MM.1S (cell line): ENCODE results near the gene ADPRS.

Experiments
- DNase-seq: peaks from one replicate; pipeline ENCODE4 v3.0.0-alpha.2; 2015
- H2AFZ ChIP-seq: fragments of 300-600 bp; sonication (generic); 2 replicates; pipeline ENCODE4 v1.6.0; 2016; ENCODE audit warnings: antibody characterized with exemption, low read length
- H3F3A ChIP-seq: fragments of 300-600 bp; sonication (generic); 2 replicates; pipeline ENCODE4 v1.6.1; 2016; ENCODE audit warnings: mild to moderate bottlenecking, antibody characterized with exemption, low read length, moderate library complexity, mixed read lengths; ENCODE audit not compliant: insufficient read depth
- H3K27ac ChIP-seq: fragments of 300-600 bp; sonication (generic); 2 replicates; pipeline ENCODE4 v1.5.1; 2016; ENCODE audit warnings: mild to moderate bottlenecking, low read length
- H3K27me3 ChIP-seq: fragments of 300-600 bp; sonication (generic); replicated peaks from 2 replicates; pipeline ENCODE4 v1.6.0; 2016; ENCODE audit warnings: low read length; ENCODE audit not compliant: insufficient read depth
- H3K36me3 ChIP-seq: fragments of 300-600 bp; sonication (generic); replicated peaks from 2 replicates; pipeline ENCODE4 v1.6.1; 2016; ENCODE audit warnings: mild to moderate bottlenecking, low read length, mixed read lengths; ENCODE audit not compliant: insufficient read depth
- H3K4me1 ChIP-seq: fragments of 300-600 bp; sonication (generic); 2 replicates; pipeline ENCODE4 v1.6.1; 2016; ENCODE audit warnings: low read length, mixed read lengths
- H3K4me2 ChIP-seq: fragments of 300-600 bp; sonication (generic); 2 replicates; pipeline ENCODE4 v1.6.0; 2016; ENCODE audit warnings: low read depth, low read length
- H3K4me3 ChIP-seq: fragments of 300-600 bp; sonication (generic); 2 replicates; pipeline ENCODE4 v1.5.1; 2016; ENCODE audit warnings: low read length, mixed read lengths
- H3K79me2 ChIP-seq: fragments of 300-600 bp; sonication (generic); 2 replicates; pipeline ENCODE4 v1.6.1; 2016; ENCODE audit warnings: mixed run types, low read length, mixed read lengths
- H3K9ac ChIP-seq: fragments of 300-600 bp; sonication (generic); 2 replicates; pipeline ENCODE4 v1.6.1; 2016; ENCODE audit warnings: low read length, mixed read lengths
- H3K9me2 ChIP-seq: fragments of 300-600 bp; sonication (generic); replicated peaks from 2 replicates; pipeline ENCODE4 v1.6.1; 2016; ENCODE audit warnings: mild to moderate bottlenecking, low read length, mixed read lengths; ENCODE audit not compliant: insufficient read depth
- H3K9me3 ChIP-seq: fragments of 300-600 bp; sonication (generic); replicated peaks from 2 replicates; pipeline ENCODE4 v1.6.1; 2016; ENCODE audit warnings: mild to moderate bottlenecking, low read length, mixed read lengths; ENCODE audit not compliant: insufficient read depth
- H4K20me1 ChIP-seq: fragments of 300-600 bp; sonication (generic); 2 replicates; pipeline ENCODE4 v1.6.1; 2016; ENCODE audit warnings: mild to moderate bottlenecking, low read length, moderate library complexity, mixed read lengths; ENCODE audit not compliant: insufficient read depth
- CTCF ChIP-seq: fragments of 300-600 bp; sonication (generic); IDR thresholded peaks from 2 replicates; pipeline ENCODE4 v1.5.1; 2016; ENCODE audit warnings: antibody characterized with exemption, low read length, mixed read lengths
- EZH2 ChIP-seq: fragments of 300-600 bp; sonication (generic); optimal IDR thresholded peaks from 2 replicates; pipeline ENCODE3; 2017; ENCODE audit warnings: low read depth, mild to moderate bottlenecking, antibody characterized with exemption, low read length, mixed read lengths
- EZH2phosphoT487 ChIP-seq: fragments of 300-600 bp; sonication (generic); IDR thresholded peaks from 2 replicates; pipeline ENCODE4 v1.6.1; 2018; ENCODE audit warnings: antibody characterized with exemption, low read length

ADPRS gene

DNA sequence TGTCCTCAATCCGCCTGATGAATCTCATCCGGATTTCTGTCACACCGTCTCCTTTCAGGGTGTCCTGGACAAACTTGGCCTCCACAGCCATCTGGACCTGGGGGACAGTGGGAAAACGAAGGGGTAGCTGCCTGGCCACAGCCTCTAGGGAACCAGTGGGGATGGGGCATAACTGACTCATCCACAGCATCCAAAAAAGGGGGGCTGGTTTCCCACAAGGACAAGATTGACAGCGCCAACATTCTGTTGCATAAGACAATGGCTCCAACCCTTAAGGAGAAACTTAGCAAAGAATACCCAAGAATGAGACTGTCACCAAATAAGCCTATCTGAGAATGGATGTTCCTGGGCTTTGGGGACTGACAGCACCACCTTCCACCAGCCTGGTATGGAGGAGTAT is 48.5 kb downstream of the ADPRS start:
- 0 out of 2 replicates have a peak, but pooled peaks cover 4% of the 10 kb centered on the region for H3K36me3 ChIP-seq
- H3K27me3 ChIP-seq = no peaks in the 10 kb centered on the region
- H3K4me2 ChIP-seq = no peak overlapping the region
- H3K27ac ChIP-seq = no peak overlapping the region
- peaks cover 19% of the 10 kb centered on the region for H3K79me2 ChIP-seq
- H3K9me3 ChIP-seq = no peaks in the 10 kb centered on the region
- H4K20me1 ChIP-seq = no peaks in the 10 kb centered on the region
- H3K4me3 ChIP-seq = no peak overlapping the region
- H2AFZ ChIP-seq = no peak overlapping the region
- no peak overlapping the region for H3K9ac ChIP-seq
- TF ChIP-seq EZH2phosphoT487 = no peak
- no peak for TF ChIP-seq EZH2
- no peak for TF ChIP-seq CTCF
- no peaks in the 10 kb centered on the region for H3K4me1 ChIP-seq
- H3F3A ChIP-seq = no peaks in the 10 kb centered on the region
- DNase-seq = no peak
- no peaks in the 10 kb centered on the region for H3K9me2 ChIP-seq

DNA sequence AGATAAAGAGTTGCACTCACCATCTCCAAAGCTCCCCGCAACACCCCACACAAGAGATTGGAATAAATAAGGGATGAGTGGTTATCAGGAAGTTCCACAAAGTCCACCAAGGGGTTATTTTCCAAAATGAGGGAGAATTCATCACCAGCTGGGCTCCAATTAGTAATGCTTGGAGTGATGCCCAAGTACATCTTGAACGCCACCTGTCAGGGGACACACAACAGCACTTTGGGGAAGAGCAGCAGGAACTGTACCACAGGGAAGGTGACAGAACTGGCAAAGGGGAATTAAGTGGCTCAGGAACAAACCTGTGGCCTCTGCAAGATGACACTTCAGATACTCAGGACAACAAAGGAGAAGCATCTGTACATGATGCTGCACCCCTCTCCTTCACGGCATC is 49.1 kb downstream of the ADPRS start:
- H3K27ac ChIP-seq = no peak overlapping the region
- no peak overlapping the region for H3K4me2 ChIP-seq
- no peak overlapping the region for H2AFZ ChIP-seq
- 0 out of 2 replicates have a peak, but pooled peaks cover 4% of the 10 kb centered on the region for H3K36me3 ChIP-seq
- no peak for DNase-seq
- H3F3A ChIP-seq = no peaks in the 10 kb centered on the region
- H4K20me1 ChIP-seq = no peaks in the 10 kb centered on the region
- no peak overlapping the region for H3K4me3 ChIP-seq
- no peak overlapping the region for H3K9ac ChIP-seq
- H3K4me1 ChIP-seq = no peaks in the 10 kb centered on the region
- peaks cover 25% of the 10 kb centered on the region for H3K79me2 ChIP-seq
- no peaks in the 10 kb centered on the region for H3K9me3 ChIP-seq
- H3K9me2 ChIP-seq = no peaks in the 10 kb centered on the region
- TF ChIP-seq EZH2 (no peak), CTCF (no peak), EZH2phosphoT487 (no peak)
- no peaks in the 10 kb centered on the region for H3K27me3 ChIP-seq

- Histone ChIP-seq H3K27ac (no peak overlapping the region), H3K9ac (no peak overlapping the region), H2AFZ (no peak overlapping the region), H3K27me3 (no peaks in the 10 kb centered on the region), H3K36me3 (0 out of 2 replicates have a peak, but pooled peaks cover 4% of the 10 kb centered on the region), H3K4me1 (no peaks in the 10 kb centered on the region), H3K4me2 (no peak overlapping the region), H3F3A (no peaks in the 10 kb centered on the region), H3K4me3 (no peak overlapping the region), H3K79me2 (peaks cover 39% of the 10 kb centered on the region), H4K20me1 (no peaks in the 10 kb centered on the region), H3K9me3 (no peaks in the 10 kb centered on the region), H3K9me2 (no peaks in the 10 kb centered on the region)
- no peak for TF ChIP-seq EZH2phosphoT487
- DNase-seq = no peak
These were observed 50.8 kb downstream of the ADPRS start for GRCh38 chr1:36139521-36139920.

GRCh38 chr1:36142121-36142520 is 53.4 kb downstream of the ADPRS start:
- no peaks in the 10 kb centered on the region for H4K20me1 ChIP-seq
- H3K36me3 ChIP-seq = 0 out of 2 replicates have a peak, but pooled peaks cover 4% of the 10 kb centered on the region
- peaks cover 52% of the 10 kb centered on the region for H3K79me2 ChIP-seq
- no peak overlapping the region for H3K9ac ChIP-seq
- no peak for DNase-seq
- no peak overlapping the region for H3K4me2 ChIP-seq
- H3K4me1 ChIP-seq = no peaks in the 10 kb centered on the region
- H3K9me2 ChIP-seq = no peaks in the 10 kb centered on the region
- H3K4me3 ChIP-seq = no peak overlapping the region
- H3K27ac ChIP-seq = no peak overlapping the region
- no peaks in the 10 kb centered on the region for H3K27me3 ChIP-seq
- no peaks in the 10 kb centered on the region for H3K9me3 ChIP-seq
- no peak for TF ChIP-seq CTCF
- TF ChIP-seq EZH2phosphoT487 = no peak
- no peak for TF ChIP-seq EZH2
- H3F3A ChIP-seq = no peaks in the 10 kb centered on the region
- H2AFZ ChIP-seq = no peak overlapping the region
